ENCODE results near the gene IL12A.

Gene IL12A

GRCh38 chr3:160008961-160009360, 20.3 kb downstream of the IL12A start:
- H3K4me3 ChIP-seq (ENCODE audit: control insufficient read depth, low read depth, low read length): no peak overlapping the region
- no peak for DNase-seq (ENCODE audit: low read depth)
- no peak for TF ChIP-seq CTCF (conservative IDR thresholded peaks at IDR 0.05; ENCODE audit: control insufficient read depth, insufficient read depth, low read depth, low read length)

GRCh38 chr3:160009525-160009924, 20.9 kb downstream of the IL12A start:
- no peak overlapping the region for H3K4me3 ChIP-seq (ENCODE audit: control insufficient read depth, low read depth, low read length)
- no peak for TF ChIP-seq CTCF (conservative IDR thresholded peaks at IDR 0.05; ENCODE audit: control insufficient read depth, insufficient read depth, low read depth, low read length)
- DNase-seq (ENCODE audit: low read depth): no peak

GRCh38 chr3:160010578-160010977, 21.9 kb downstream of the IL12A start:
- no peak overlapping the region for H3K4me3 ChIP-seq (ENCODE audit: control insufficient read depth, low read depth, low read length)
- DNase-seq (ENCODE audit: low read depth): no peak
- TF ChIP-seq CTCF (conservative IDR thresholded peaks at IDR 0.05; ENCODE audit: control insufficient read depth, insufficient read depth, low read depth, low read length): no peak

DNA sequence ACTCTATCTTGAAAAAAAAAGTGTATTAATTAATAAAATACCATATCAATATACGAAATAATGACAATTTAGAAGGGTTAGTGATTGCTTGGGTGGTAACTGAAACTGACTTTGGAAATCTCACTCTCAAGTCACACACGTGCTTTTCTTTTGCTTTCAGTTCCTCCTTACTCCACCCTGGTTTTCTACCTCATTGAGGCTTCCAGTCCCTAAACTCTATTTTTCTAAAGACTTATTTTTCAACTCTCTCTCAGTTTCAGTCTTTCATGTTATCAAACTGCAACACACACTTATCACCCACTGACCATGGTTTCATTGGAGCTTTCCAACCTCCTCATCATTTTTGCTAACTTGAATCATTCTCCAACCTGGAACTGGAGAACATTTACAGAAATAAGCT, 23.5 kb downstream of the IL12A start:
- no peak for TF ChIP-seq CTCF (conservative IDR thresholded peaks at IDR 0.05; ENCODE audit: control insufficient read depth, insufficient read depth, low read depth, low read length)
- no peak for DNase-seq (ENCODE audit: low read depth)
- H3K4me3 ChIP-seq (ENCODE audit: control insufficient read depth, low read depth, low read length): no peak overlapping the region

- no peak overlapping the region for H3K4me3 ChIP-seq (ENCODE audit: control insufficient read depth, low read depth, low read length)
- no peak for TF ChIP-seq CTCF (conservative IDR thresholded peaks at IDR 0.05; ENCODE audit: control insufficient read depth, insufficient read depth, low read depth, low read length)
- DNase-seq (ENCODE audit: low read depth): peak; percentile 67
Observed at GRCh38 chr3:160016972-160017371, 28.3 kb downstream of the IL12A start.

GRCh38 chr3:160018959-160019358, 30.3 kb downstream of the IL12A start:
- TF ChIP-seq CTCF (conservative IDR thresholded peaks at IDR 0.05; ENCODE audit: control insufficient read depth, insufficient read depth, low read depth, low read length): no peak

GRCh38 chr3:160020057-160020711, 31.5 kb downstream of the IL12A start:
- no peak for TF ChIP-seq CTCF (conservative IDR thresholded peaks at IDR 0.05; ENCODE audit: control insufficient read depth, insufficient read depth, low read depth, low read length)
- no peak overlapping the region for H3K4me3 ChIP-seq (ENCODE audit: control insufficient read depth, low read depth, low read length)
- no peak for DNase-seq (ENCODE audit: low read depth)

More at GRCh38 chr3:160018959-160019358, 30.3 kb downstream of the IL12A start:
- DNase-seq (ENCODE audit: low read depth): no peak
- no peak overlapping the region for H3K4me3 ChIP-seq (ENCODE audit: control insufficient read depth, low read depth, low read length)

Measured in fibroblast of mammary gland (primary cell).